ENCODE data around the gene SKA1.
"Not testable (repeated sequence)": the region's sequence is repeated elsewhere in the genome, so short reads cannot be mapped to it uniquely, and the experiment has no call there.

Gene SKA1

DNA sequence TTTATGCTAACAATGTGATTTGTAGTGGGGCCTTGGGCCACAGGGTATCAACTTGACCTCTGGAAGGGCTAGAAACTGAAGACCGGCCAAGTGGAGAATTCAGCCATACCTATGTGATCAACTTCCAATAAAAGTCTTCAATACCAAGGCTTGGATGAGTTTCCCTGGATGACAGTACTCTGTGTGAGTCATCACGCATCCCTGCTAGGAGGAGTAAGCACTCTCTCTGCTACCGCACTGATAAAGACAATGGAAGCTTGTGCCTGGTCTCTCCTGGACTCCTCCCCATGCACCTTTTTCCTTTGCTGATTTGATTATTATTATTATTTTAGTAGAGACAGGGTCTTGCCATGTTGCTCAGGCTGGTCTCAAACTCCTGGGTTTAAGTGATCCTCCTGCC, 58.1 kb downstream of the SKA1 start:
- DNase-seq, result no peak

DNA sequence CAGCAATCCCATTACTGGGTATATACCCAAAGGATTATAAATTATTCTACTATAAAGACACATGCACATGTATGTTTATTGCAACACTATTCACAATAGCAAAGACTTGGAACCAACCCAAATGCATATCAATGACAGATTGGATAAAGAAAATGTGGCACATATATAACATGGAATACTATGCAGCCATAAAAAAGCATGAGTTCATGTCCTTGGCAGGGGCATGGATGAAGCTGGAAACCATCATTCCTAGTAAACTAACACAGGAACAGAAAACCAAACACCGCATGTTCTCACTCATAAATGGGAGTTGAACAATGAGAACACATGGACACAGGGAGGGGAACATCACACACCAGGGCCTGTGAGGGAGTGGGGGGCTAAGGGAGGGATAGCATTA, 61.9 kb downstream of the SKA1 start:
- not testable (repeated sequence) for DNase-seq

DNA sequence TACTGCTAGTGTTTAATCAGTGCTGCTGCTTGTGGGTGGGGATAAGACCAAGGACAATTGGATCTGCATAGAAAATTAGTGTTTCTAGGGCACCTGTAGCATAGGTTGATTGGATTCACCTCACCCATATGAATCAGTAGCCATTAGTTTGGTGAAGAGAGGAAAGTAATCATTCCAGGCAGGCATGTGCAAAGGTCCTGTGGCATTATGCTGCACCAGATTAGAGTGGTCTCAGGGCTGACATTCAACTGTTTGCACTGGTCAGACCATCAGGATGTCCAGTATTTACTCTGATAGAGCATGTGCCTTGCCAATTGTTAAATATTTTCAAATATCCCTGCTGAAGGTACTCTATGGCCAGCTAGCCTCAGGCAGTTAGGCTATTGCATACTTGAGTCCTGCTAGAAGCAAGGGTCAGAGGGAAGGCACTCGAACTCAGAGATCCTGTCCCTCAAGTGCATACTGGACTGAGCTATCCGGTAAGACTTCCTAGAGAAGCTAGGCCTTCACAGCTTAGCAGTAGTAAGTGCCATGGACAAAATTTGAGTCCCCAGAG, 64.7 kb downstream of the SKA1 start:
- DNase-seq, result no peak

DNA sequence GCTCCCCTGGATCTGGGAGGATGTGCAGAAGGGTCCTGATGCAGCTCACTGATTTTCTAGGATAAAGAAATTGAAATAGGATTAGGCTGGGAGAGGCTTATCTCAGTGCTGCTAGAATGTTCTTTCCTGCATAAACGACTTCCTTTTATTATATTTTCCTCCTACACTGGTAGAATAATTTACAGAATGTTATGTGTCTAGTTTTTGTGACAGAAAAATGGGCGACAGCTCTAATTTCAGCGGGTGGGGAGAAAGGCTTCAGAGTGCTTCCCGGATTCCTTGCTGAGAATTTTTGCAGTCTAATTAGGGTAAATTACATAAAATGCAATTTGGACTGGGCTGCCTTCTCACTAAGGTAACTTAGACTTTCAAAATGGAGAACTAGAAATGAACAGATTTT, 66.2 kb downstream of the SKA1 start:
- DNase-seq, result no peak

DNA sequence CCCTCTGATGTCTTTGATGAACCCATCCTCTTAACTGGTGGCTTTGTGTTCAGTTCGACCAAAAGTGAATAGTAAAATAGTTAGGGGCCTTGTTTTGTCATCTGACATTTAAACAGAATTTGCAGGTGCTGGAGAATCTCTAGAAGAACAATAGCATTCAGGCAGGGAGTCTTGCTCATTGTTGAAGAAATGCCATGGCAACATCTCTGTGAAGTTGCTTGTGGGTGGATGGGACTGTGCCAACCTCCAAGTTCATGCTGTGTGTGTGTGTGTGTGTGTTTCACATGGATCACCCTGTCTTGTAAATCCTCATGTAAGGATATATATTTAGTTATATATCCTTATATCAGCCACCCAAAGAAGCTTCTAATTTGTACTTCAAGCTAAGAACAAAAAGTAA, 66.7 kb downstream of the SKA1 start:
- peak; percentile 6 to 59 (median 9) for DNase-seq
